ENCODE results near the gene DNAH5. TPM values are rescaled to one million over a fixed set of nuclear protein-coding genes. Genes with fewer than 3 reads are reported as not detected.

DNAH5 gene
- total RNA-seq, 1 donor = 0.18 TPM

- DNase-seq (ENCODE audit: low read depth) = no peak
- H3K4me3 ChIP-seq (ENCODE audit: low read depth, low read length) = no peak overlapping the region
- no peak for TF ChIP-seq CTCF (IDR thresholded peaks at IDR 0.05; ENCODE audit: insufficient read depth, low read length)
These were observed 34.3 kb downstream of the DNAH5 start for GRCh38 chr5:13910201-13910600.

GRCh38 chr5:13909271-13909670 lies 35.2 kb downstream of the DNAH5 start:
- no peak overlapping the region for H3K4me3 ChIP-seq (ENCODE audit: low read depth, low read length)
- DNase-seq (ENCODE audit: low read depth) = no peak
- TF ChIP-seq CTCF (IDR thresholded peaks at IDR 0.05; ENCODE audit: insufficient read depth, low read length) = no peak

- H3K4me3 ChIP-seq (ENCODE audit: low read depth, low read length) = no peak overlapping the region
- no peak for TF ChIP-seq CTCF (IDR thresholded peaks at IDR 0.05; ENCODE audit: insufficient read depth, low read length)
- DNase-seq (ENCODE audit: low read depth) = no peak
These were observed 45.9 kb downstream of the DNAH5 start for GRCh38 chr5:13898569-13898968.

- H3K4me3 ChIP-seq (ENCODE audit: low read depth, low read length) = no peak overlapping the region
- no peak for TF ChIP-seq CTCF (IDR thresholded peaks at IDR 0.05; ENCODE audit: insufficient read depth, low read length)
- DNase-seq (ENCODE audit: low read depth) = no peak
These were observed 66.1 kb downstream of the DNAH5 start for GRCh38 chr5:13878357-13878756.

- DNase-seq (ENCODE audit: low read depth) = peak; percentile 16
- no peak overlapping the region for H3K4me3 ChIP-seq (ENCODE audit: low read depth, low read length)
- TF ChIP-seq CTCF (IDR thresholded peaks at IDR 0.05; ENCODE audit: insufficient read depth, low read length) = no peak
These were observed 77.7 kb downstream of the DNAH5 start for GRCh38 chr5:13866792-13867191.

GRCh38 chr5:13865312-13865711 lies 79.2 kb downstream of the DNAH5 start:
- no peak overlapping the region for H3K4me3 ChIP-seq (ENCODE audit: low read depth, low read length)
- DNase-seq (ENCODE audit: low read depth) = no peak
- TF ChIP-seq CTCF (IDR thresholded peaks at IDR 0.05; ENCODE audit: insufficient read depth, low read length) = no peak

GRCh38 chr5:13860146-13860545 lies 84.3 kb downstream of the DNAH5 start:
- no peak for DNase-seq (ENCODE audit: low read depth)
- TF ChIP-seq CTCF (IDR thresholded peaks at IDR 0.05; ENCODE audit: insufficient read depth, low read length) = no peak
- H3K4me3 ChIP-seq (ENCODE audit: low read depth, low read length) = no peak overlapping the region

Data from fibroblast of the aortic adventitia (primary cell).